D721Med (cell line): ENCODE measurements around the gene CCNL1.

ENCODE experiments used
- DNase-seq: peaks from one replicate; pipeline ENCODE4 v3.0.0; 2011; ENCODE audit warnings: low spot score; ENCODE audit not compliant: insufficient read length
- FAIRE-seq: peaks from 2 replicates; lab custom pipeline; 2011; peaks lifted over from hg19 to GRCh38; lab: Jason Lieb, UNC
- CTCF ChIP-seq: IDR thresholded peaks from 2 replicates; pipeline ENCODE4 v1.5.1; 2012; ENCODE audit warnings: mild to moderate bottlenecking, control low read depth; ENCODE audit not compliant: insufficient read depth; ENCODE audit errors: missing control alignments

Gene CCNL1

GRCh38 chr3:157127268-157127667, 32.7 kb downstream of the CCNL1 start:
- DNase-seq (no peak), FAIRE-seq (no peak)
- TF ChIP-seq CTCF = no peak

- FAIRE-seq (no peak), DNase-seq (no peak)
- no peak for TF ChIP-seq CTCF
Observed at GRCh38 chr3:157126365-157126764, 33.6 kb downstream of the CCNL1 start.

GRCh38 chr3:157125101-157125500, 34.8 kb downstream of the CCNL1 start:
- no peak for TF ChIP-seq CTCF
- FAIRE-seq = no peak
- no peak for DNase-seq

GRCh38 chr3:157123621-157124020, 36.3 kb downstream of the CCNL1 start:
- FAIRE-seq = no peak
- TF ChIP-seq CTCF = no peak
- DNase-seq = no peak

GRCh38 chr3:157122832-157123427, 37.0 kb downstream of the CCNL1 start:
- no peak for TF ChIP-seq CTCF
- no peak for DNase-seq
- no peak for FAIRE-seq

GRCh38 chr3:157122116-157122515, 37.8 kb downstream of the CCNL1 start:
- FAIRE-seq = no peak
- no peak for TF ChIP-seq CTCF
- DNase-seq = no peak

- no peak for DNase-seq
- no peak for TF ChIP-seq CTCF
- FAIRE-seq = no peak
Observed at GRCh38 chr3:157121522-157121921, 38.4 kb downstream of the CCNL1 start.
